Astrocyte (in vitro differentiated cells and primary cell): Measurements from ENCODE around the gene E2F2. TPM values are rescaled to one million over a fixed set of nuclear protein-coding genes. Genes with fewer than 3 reads are reported as not detected.

Experiments
- DNase-seq: peaks from one replicate; pipeline ENCODE4 v3.0.0-alpha.2; 2010; ENCODE audit warnings: low read depth
- FAIRE-seq: peaks from 2 replicates; lab custom pipeline; 2011; peaks lifted over from hg19 to GRCh38; lab: Jason Lieb, UNC
- H2AFZ ChIP-seq: 2 replicates; pipeline ENCODE4 v1.6.0; 2012; ENCODE audit warnings: low read depth, low read length, inconsistent platforms
- H3K27ac ChIP-seq: 2 replicates; pipeline ENCODE4 v1.5.1; 2011; ENCODE audit warnings: low read depth, low read length, inconsistent platforms
- H3K27me3 ChIP-seq: 2 replicates; pipeline ENCODE4 v1.6.0; 2011; ENCODE audit warnings: low read length, inconsistent platforms; ENCODE audit not compliant: insufficient read depth
- H3K36me3 ChIP-seq: 2 replicates; pipeline ENCODE4 v1.5.1; 2011; ENCODE audit warnings: low read length, inconsistent platforms; ENCODE audit not compliant: insufficient read depth
- H3K4me1 ChIP-seq: 2 replicates; pipeline ENCODE4 v1.5.1; 2011; ENCODE audit warnings: low read length, inconsistent platforms; ENCODE audit not compliant: insufficient read depth
- H3K4me2 ChIP-seq: 2 replicates; pipeline ENCODE4 v1.6.0; 2012; ENCODE audit warnings: low read length, inconsistent platforms
- H3K4me3 ChIP-seq: 2 replicates; pipeline ENCODE4 v1.5.1; 2011; ENCODE audit warnings: low read depth, mild to moderate bottlenecking, low read length, inconsistent platforms; ENCODE audit not compliant: insufficient read depth
- H3K79me2 ChIP-seq: 2 replicates; pipeline ENCODE4 v1.6.0; 2012; ENCODE audit warnings: mild to moderate bottlenecking, low read length, inconsistent platforms; ENCODE audit not compliant: insufficient read depth
- H3K9ac ChIP-seq: 2 replicates; pipeline ENCODE4 v1.6.0; 2012; ENCODE audit warnings: mild to moderate bottlenecking, low read length, inconsistent platforms
- H3K9me3 ChIP-seq: 2 replicates; pipeline ENCODE4 v1.5.1; 2012; ENCODE audit warnings: low read depth, mild to moderate bottlenecking, low read length, inconsistent platforms; ENCODE audit not compliant: insufficient read depth
- H4K20me1 ChIP-seq: 2 replicates; pipeline ENCODE4 v1.6.0; 2012; ENCODE audit warnings: low read length, inconsistent platforms; ENCODE audit not compliant: insufficient read depth
- H3K27ac Mint-ChIP-seq: one replicate; pipeline ENCODE4 v1.8.0; 2021; ENCODE audit warnings: mild to moderate bottlenecking, mixed read lengths; ENCODE audit not compliant: unreplicated experiment
- H3K27me3 Mint-ChIP-seq: one replicate; pipeline ENCODE4 v1.8.0; 2021; ENCODE audit warnings: low read depth, mixed read lengths; ENCODE audit not compliant: unreplicated experiment
- H3K36me3 Mint-ChIP-seq: one replicate; pipeline ENCODE4 v1.8.0; 2021; ENCODE audit warnings: low read depth, mixed read lengths; ENCODE audit not compliant: unreplicated experiment
- H3K4me1 Mint-ChIP-seq: one replicate; pipeline ENCODE4 v1.8.0; 2021; ENCODE audit warnings: low read depth, mixed read lengths; ENCODE audit not compliant: unreplicated experiment
- H3K4me3 Mint-ChIP-seq: one replicate; pipeline ENCODE4 v1.8.0; 2021; ENCODE audit warnings: mild to moderate bottlenecking, moderate library complexity, mixed read lengths; ENCODE audit not compliant: unreplicated experiment
- H3K9me3 Mint-ChIP-seq: one replicate; pipeline ENCODE4 v1.8.0; 2021; ENCODE audit warnings: mild to moderate bottlenecking, mixed read lengths; ENCODE audit not compliant: unreplicated experiment
- EZH2 ChIP-seq: IDR thresholded peaks from 2 replicates; pipeline ENCODE4 v1.6.1; 2012; ENCODE audit warnings: mild to moderate bottlenecking, low read length, inconsistent platforms; ENCODE audit not compliant: insufficient read depth
- total RNA-seq: library from RNA; stranded (reverse); gene quantifications from 2 replicates; pipeline ENCODE4 v1.2.1, GENCODE V29; 2021
- TF ChIP-seq, protein P1 (sequence below): IDR thresholded peaks from 2 replicates; pipeline ENCODE4 v1.5.1; 2011; ENCODE audit warnings: low read depth, mild to moderate bottlenecking, inconsistent platforms, low read length, moderate library complexity; ENCODE audit not compliant: insufficient read depth

The E2F2 gene
- total RNA-seq, 1 donor from 2014 or later, result 0.11 TPM

- DNase-seq (no peak), FAIRE-seq (no peak)
- H3K9me3 Mint-ChIP-seq, result no peaks in the 10 kb centered on the region
- H3K4me1 Mint-ChIP-seq, result peaks cover 49% of the 10 kb centered on the region
- Histone ChIP-seq H3K9me3 (no peaks in the 10 kb centered on the region), H3K4me3 (peak overlapping the region; percentile 97), H2AFZ (no peak overlapping the region), H3K27ac (peak overlapping the region; percentile 97), H3K9ac (peak overlapping the region; percentile 99), H3K4me1 (peaks cover 65% of the 10 kb centered on the region), H3K4me2 (peak overlapping the region; percentile 89), H3K27me3 (no peaks in the 10 kb centered on the region), H3K79me2 (peaks cover 34% of the 10 kb centered on the region), H4K20me1 (peaks cover 32% of the 10 kb centered on the region), H3K36me3 (no peaks in the 10 kb centered on the region)
- peak overlapping the region; percentile 76 for H3K27ac Mint-ChIP-seq
- H3K4me3 Mint-ChIP-seq, result peak overlapping the region; percentile 87
- TF ChIP-seq, protein P1, sequence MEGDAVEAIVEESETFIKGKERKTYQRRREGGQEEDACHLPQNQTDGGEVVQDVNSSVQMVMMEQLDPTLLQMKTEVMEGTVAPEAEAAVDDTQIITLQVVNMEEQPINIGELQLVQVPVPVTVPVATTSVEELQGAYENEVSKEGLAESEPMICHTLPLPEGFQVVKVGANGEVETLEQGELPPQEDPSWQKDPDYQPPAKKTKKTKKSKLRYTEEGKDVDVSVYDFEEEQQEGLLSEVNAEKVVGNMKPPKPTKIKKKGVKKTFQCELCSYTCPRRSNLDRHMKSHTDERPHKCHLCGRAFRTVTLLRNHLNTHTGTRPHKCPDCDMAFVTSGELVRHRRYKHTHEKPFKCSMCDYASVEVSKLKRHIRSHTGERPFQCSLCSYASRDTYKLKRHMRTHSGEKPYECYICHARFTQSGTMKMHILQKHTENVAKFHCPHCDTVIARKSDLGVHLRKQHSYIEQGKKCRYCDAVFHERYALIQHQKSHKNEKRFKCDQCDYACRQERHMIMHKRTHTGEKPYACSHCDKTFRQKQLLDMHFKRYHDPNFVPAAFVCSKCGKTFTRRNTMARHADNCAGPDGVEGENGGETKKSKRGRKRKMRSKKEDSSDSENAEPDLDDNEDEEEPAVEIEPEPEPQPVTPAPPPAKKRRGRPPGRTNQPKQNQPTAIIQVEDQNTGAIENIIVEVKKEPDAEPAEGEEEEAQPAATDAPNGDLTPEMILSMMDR, result no peak
- no peak for TF ChIP-seq EZH2
- peaks cover 4% of the 10 kb centered on the region for H3K36me3 Mint-ChIP-seq
- H3K27me3 Mint-ChIP-seq, result no peaks in the 10 kb centered on the region
These were observed 27.3 kb upstream of the E2F2 start for GRCh38 chr1:23558140-23558871.

DNA sequence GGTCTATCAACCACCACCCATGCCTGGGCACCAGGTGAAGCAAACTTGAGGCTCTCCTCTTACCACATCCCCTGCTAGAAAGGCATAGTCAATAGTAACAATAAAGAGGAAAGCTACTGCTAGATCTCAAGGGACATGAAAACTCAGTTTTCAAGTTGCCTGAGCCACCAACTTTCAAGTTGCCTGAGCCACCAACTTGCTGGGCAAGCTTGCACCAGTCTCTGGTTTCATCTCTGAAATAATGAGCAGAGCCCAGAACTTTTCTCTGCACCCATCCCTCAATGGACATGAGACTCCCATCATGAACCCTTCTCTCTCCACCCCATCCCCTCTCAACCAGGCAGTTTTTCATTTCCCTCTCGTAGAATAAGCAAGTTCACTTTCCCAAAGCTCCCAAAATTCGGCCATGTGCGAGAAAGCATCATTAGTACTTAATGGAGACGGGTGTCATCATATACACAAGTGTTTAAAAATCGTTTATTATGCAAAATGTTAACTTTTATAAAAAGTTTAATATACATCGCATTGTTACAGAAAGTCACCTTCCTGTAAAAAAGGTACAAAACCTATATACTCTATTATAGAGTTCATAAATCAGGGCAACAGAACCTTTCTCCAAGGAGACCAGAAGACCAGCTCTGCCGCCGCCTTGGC is 26.6 kb upstream of the E2F2 start:
- Histone ChIP-seq H3K9ac (peak overlapping the region; percentile 99), H3K27me3 (no peaks in the 10 kb centered on the region), H3K36me3 (no peaks in the 10 kb centered on the region), H3K4me2 (peak overlapping the region; percentile 89), H3K79me2 (peaks cover 34% of the 10 kb centered on the region), H3K4me1 (peaks cover 60% of the 10 kb centered on the region), H4K20me1 (peaks cover 32% of the 10 kb centered on the region), H2AFZ (no peak overlapping the region), H3K27ac (peak overlapping the region; percentile 97), H3K9me3 (no peaks in the 10 kb centered on the region), H3K4me3 (peak overlapping the region; percentile 97)
- DNase-seq (no peak), FAIRE-seq (no peak)
- Mint-ChIP-seq H3K4me1 (peaks cover 47% of the 10 kb centered on the region), H3K4me3 (peak overlapping the region; percentile 87), H3K27ac (peak overlapping the region; percentile 76), H3K9me3 (no peaks in the 10 kb centered on the region), H3K36me3 (peaks cover 4% of the 10 kb centered on the region), H3K27me3 (no peaks in the 10 kb centered on the region)
- TF ChIP-seq EZH2, result no peak
- TF ChIP-seq, protein P1, result no peak
